Fibroblast of gingiva (primary cell): ENCODE measurements around the gene EXPH5.

Source experiments
- DNase-seq: peaks from one replicate; pipeline ENCODE4 v3.0.0-alpha.2; 2011; ENCODE audit warnings: low read depth

The EXPH5 gene

GRCh38 chr11:108562746-108563581 lies 30.6 kb downstream of the EXPH5 start:
- DNase-seq = peak; percentile 8

- peak; percentile 64 for DNase-seq
Observed at GRCh38 chr11:108561535-108561991, 32.0 kb downstream of the EXPH5 start.

GRCh38 chr11:108559904-108560303 lies 33.7 kb downstream of the EXPH5 start:
- peak; percentile 92 for DNase-seq

- peak; percentile 81 for DNase-seq
Observed at GRCh38 chr11:108559340-108559739, 34.2 kb downstream of the EXPH5 start.

- no peak for DNase-seq
Observed at GRCh38 chr11:108558222-108558621, 35.3 kb downstream of the EXPH5 start.

GRCh38 chr11:108556019-108556418 lies 37.5 kb downstream of the EXPH5 start:
- DNase-seq = no peak

- peak; percentile 34 for DNase-seq
Observed at GRCh38 chr11:108551651-108552462, 41.7 kb downstream of the EXPH5 start.

- no peak for DNase-seq
Observed at GRCh38 chr11:108549319-108549885, 44.2 kb downstream of the EXPH5 start.

GRCh38 chr11:108545909-108546501 lies 47.6 kb downstream of the EXPH5 start:
- no peak for DNase-seq

GRCh38 chr11:108543316-108543964 lies 50.1 kb downstream of the EXPH5 start:
- DNase-seq = no peak

GRCh38 chr11:108541531-108541930 lies 52.0 kb downstream of the EXPH5 start:
- DNase-seq = peak; percentile 10

- no peak for DNase-seq
Observed at GRCh38 chr11:108538502-108538901, 55.1 kb downstream of the EXPH5 start.

- no peak for DNase-seq
Observed at GRCh38 chr11:108538022-108538424, 55.5 kb downstream of the EXPH5 start.

GRCh38 chr11:108536783-108537182 lies 56.8 kb downstream of the EXPH5 start:
- DNase-seq = no peak

GRCh38 chr11:108535384-108535955 lies 58.1 kb downstream of the EXPH5 start:
- no peak for DNase-seq

GRCh38 chr11:108534274-108534882 lies 59.2 kb downstream of the EXPH5 start:
- no peak for DNase-seq

- no peak for DNase-seq
Observed at GRCh38 chr11:108530426-108530825, 63.1 kb downstream of the EXPH5 start.

- no peak for DNase-seq
Observed at GRCh38 chr11:108527382-108527781, 66.2 kb downstream of the EXPH5 start.

- DNase-seq = no peak
Observed at GRCh38 chr11:108525161-108525560, 68.4 kb downstream of the EXPH5 start.

- no peak for DNase-seq
Observed at GRCh38 chr11:108524422-108524821, 69.1 kb downstream of the EXPH5 start.

- DNase-seq = no peak
Observed at GRCh38 chr11:108522318-108522717, 71.2 kb downstream of the EXPH5 start.
